HL-60 (cell line): ENCODE results near the gene DNTTIP2.

ENCODE experiments used
- CTCF ChIP-seq: IDR thresholded peaks from one replicate; pipeline ENCODE4 v1.5.1; 2011; ENCODE audit warnings: low read length, control low read depth, inconsistent platforms; ENCODE audit not compliant: insufficient read depth
- POLR2AphosphoS5 ChIP-seq: IDR thresholded peaks from 2 replicates; pipeline ENCODE4 v1.6.1; 2012; ENCODE audit warnings: low read depth
- REST ChIP-seq: IDR thresholded peaks from 2 replicates; pipeline ENCODE4 v1.6.1; 2012; ENCODE audit warnings: low read depth; ENCODE audit not compliant: insufficient replicate concordance

DNA sequence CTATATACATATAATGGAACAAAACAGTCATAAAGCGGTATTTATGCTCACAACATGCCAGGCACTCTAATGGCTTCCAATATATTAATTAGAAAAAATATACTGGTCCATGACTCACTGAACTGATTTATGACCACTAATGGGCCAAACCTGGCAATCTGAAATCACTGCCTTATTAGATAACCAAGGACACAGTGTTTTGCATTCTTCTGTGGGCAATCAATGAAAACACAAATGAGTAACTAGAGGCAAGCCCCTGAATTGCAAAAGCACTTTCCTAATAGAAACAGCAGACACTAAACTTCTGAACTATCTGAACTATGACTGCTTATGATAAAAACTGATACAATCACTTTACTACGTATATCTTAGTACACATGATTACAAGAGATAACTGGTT is 26.7 kb upstream of the DNTTIP2 start:
- TF ChIP-seq CTCF: no peak
- no peak for TF ChIP-seq REST
- no peak for TF ChIP-seq POLR2AphosphoS5
